Activated naive CD8-positive, alpha-beta T cell treated with anti-CD3 and anti-CD28 coated beads, Interleukin-2, amount 10 ng/mL, durations not matched to agents 7 days and 5 days (primary cell): ENCODE data around the gene AP5S1. TPM values are rescaled to one million over a fixed set of nuclear protein-coding genes. Genes with fewer than 3 reads are reported as not detected.

Experiments used
- total RNA-seq, 2 experiments: library from RNA; stranded (reverse); gene quantifications; one replicate each; pipeline ENCODE4 v1.2.3, GENCODE V29; 2021

AP5S1 gene
- total RNA-seq, 2 experiments from 2014 or later = 11.1 to 12.5 TPM

Other genes with a start within 250 kb of the AP5S1 start
- not detected for gene GFRA4, start 157.1 kb upstream of the AP5S1 start, total RNA-seq
- gene ADAM33, start 138.5 kb upstream of the AP5S1 start, total RNA-seq = not detected
- gene SIGLEC1, start 107.9 kb upstream of the AP5S1 start, total RNA-seq = under 1 TPM; 0.20 to 0.25 TPM
- gene HSPA12B, start 87.9 kb upstream of the AP5S1 start, total RNA-seq = not detected
- gene ADISSP, start 52.8 kb upstream of the AP5S1 start, total RNA-seq = 10 to 100 TPM; 21.9 to 22.1 TPM
- gene SPEF1, start 39.1 kb upstream of the AP5S1 start, total RNA-seq = not detected
- 10 to 100 TPM; 63.3 to 65.7 TPM for gene CENPB, start 33.8 kb upstream of the AP5S1 start, total RNA-seq
- 100 to 1,000 TPM; 263 to 264 TPM for gene CDC25B, start 24.2 kb upstream of the AP5S1 start, total RNA-seq
- gene MAVS, start 26.3 kb downstream of the AP5S1 start, total RNA-seq = 10 to 100 TPM; 36.3 to 36.8 TPM
- gene PANK2, start 68.8 kb downstream of the AP5S1 start, total RNA-seq = 10 to 100 TPM; 76.6 to 80.1 TPM
- 10 to 100 TPM; 17.7 to 21.6 TPM for gene RNF24, start 195.0 kb downstream of the AP5S1 start, total RNA-seq